MM.1S (cell line): Measurements from ENCODE around the gene EPB41L2.

ENCODE experiments used
- DNase-seq: peaks from one replicate; pipeline ENCODE4 v3.0.0-alpha.2; 2015
- H2AFZ ChIP-seq: fragments of 300-600 bp; sonication (generic); 2 replicates; pipeline ENCODE4 v1.6.0; 2016; ENCODE audit warnings: antibody characterized with exemption, low read length
- H3F3A ChIP-seq: fragments of 300-600 bp; sonication (generic); 2 replicates; pipeline ENCODE4 v1.6.1; 2016; ENCODE audit warnings: mild to moderate bottlenecking, antibody characterized with exemption, low read length, moderate library complexity, mixed read lengths; ENCODE audit not compliant: insufficient read depth
- H3K27ac ChIP-seq: fragments of 300-600 bp; sonication (generic); 2 replicates; pipeline ENCODE4 v1.5.1; 2016; ENCODE audit warnings: mild to moderate bottlenecking, low read length
- H3K27me3 ChIP-seq: fragments of 300-600 bp; sonication (generic); replicated peaks from 2 replicates; pipeline ENCODE4 v1.6.0; 2016; ENCODE audit warnings: low read length; ENCODE audit not compliant: insufficient read depth
- H3K36me3 ChIP-seq: fragments of 300-600 bp; sonication (generic); replicated peaks from 2 replicates; pipeline ENCODE4 v1.6.1; 2016; ENCODE audit warnings: mild to moderate bottlenecking, low read length, mixed read lengths; ENCODE audit not compliant: insufficient read depth
- H3K4me1 ChIP-seq: fragments of 300-600 bp; sonication (generic); 2 replicates; pipeline ENCODE4 v1.6.1; 2016; ENCODE audit warnings: low read length, mixed read lengths
- H3K4me2 ChIP-seq: fragments of 300-600 bp; sonication (generic); 2 replicates; pipeline ENCODE4 v1.6.0; 2016; ENCODE audit warnings: low read depth, low read length
- H3K4me3 ChIP-seq: fragments of 300-600 bp; sonication (generic); 2 replicates; pipeline ENCODE4 v1.5.1; 2016; ENCODE audit warnings: low read length, mixed read lengths
- H3K79me2 ChIP-seq: fragments of 300-600 bp; sonication (generic); 2 replicates; pipeline ENCODE4 v1.6.1; 2016; ENCODE audit warnings: mixed run types, low read length, mixed read lengths
- H3K9ac ChIP-seq: fragments of 300-600 bp; sonication (generic); 2 replicates; pipeline ENCODE4 v1.6.1; 2016; ENCODE audit warnings: low read length, mixed read lengths
- H3K9me2 ChIP-seq: fragments of 300-600 bp; sonication (generic); replicated peaks from 2 replicates; pipeline ENCODE4 v1.6.1; 2016; ENCODE audit warnings: mild to moderate bottlenecking, low read length, mixed read lengths; ENCODE audit not compliant: insufficient read depth
- H3K9me3 ChIP-seq: fragments of 300-600 bp; sonication (generic); replicated peaks from 2 replicates; pipeline ENCODE4 v1.6.1; 2016; ENCODE audit warnings: mild to moderate bottlenecking, low read length, mixed read lengths; ENCODE audit not compliant: insufficient read depth
- H4K20me1 ChIP-seq: fragments of 300-600 bp; sonication (generic); 2 replicates; pipeline ENCODE4 v1.6.1; 2016; ENCODE audit warnings: mild to moderate bottlenecking, low read length, moderate library complexity, mixed read lengths; ENCODE audit not compliant: insufficient read depth
- EZH2 ChIP-seq: fragments of 300-600 bp; sonication (generic); optimal IDR thresholded peaks from 2 replicates; pipeline ENCODE3; 2017; ENCODE audit warnings: low read depth, mild to moderate bottlenecking, antibody characterized with exemption, low read length, mixed read lengths
- EZH2phosphoT487 ChIP-seq: fragments of 300-600 bp; sonication (generic); IDR thresholded peaks from 2 replicates; pipeline ENCODE4 v1.6.1; 2018; ENCODE audit warnings: antibody characterized with exemption, low read length
- TF ChIP-seq, protein P1 (sequence below): fragments of 300-600 bp; sonication (generic); IDR thresholded peaks from 2 replicates; pipeline ENCODE4 v1.5.1; 2016; ENCODE audit warnings: antibody characterized with exemption, low read length, mixed read lengths

EPB41L2 gene

DNA sequence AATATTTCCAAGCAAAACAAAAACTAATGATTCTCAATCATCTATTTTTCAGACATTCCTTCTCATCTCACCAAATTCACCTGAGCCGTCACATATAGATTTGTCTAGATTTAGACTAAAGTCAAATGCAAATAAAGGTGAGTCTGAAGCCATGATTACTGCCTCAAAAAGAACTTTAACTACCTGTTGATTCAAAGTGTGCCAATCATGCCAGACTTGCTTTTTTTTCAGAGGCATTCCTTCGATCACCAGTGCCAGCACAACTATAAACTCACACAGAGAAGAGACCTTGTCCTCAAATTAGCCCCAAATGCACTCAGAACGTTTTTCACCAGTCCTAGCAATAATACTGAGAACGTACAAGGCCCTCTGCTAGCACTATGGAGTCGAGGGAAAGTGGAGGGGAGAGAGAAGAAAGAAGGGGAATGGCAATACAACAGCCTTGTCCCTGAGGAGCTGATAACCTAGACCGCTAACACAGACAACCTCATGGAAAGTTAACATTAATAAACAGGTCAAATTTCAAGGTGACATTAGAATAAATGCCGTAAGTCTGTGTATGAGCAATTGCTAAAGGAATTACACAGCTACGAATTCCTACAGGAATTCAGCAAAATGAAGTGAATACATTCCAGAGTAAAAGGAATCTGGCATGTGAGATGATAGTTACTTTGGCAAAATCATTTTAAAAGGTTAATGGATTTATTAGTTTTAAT, 60.9 kb downstream of the EPB41L2 start:
- no peak for DNase-seq
- Histone ChIP-seq H3K4me3 (no peak overlapping the region), H3K27me3 (no peaks in the 10 kb centered on the region), H3K79me2 (peaks cover 5% of the 10 kb centered on the region; the same call in 1 of the 2 replicates), H3K9ac (no peak overlapping the region), H3K4me1 (no peaks in the 10 kb centered on the region), H4K20me1 (no peaks in the 10 kb centered on the region), H3K36me3 (no peaks in the 10 kb centered on the region), H3K9me2 (no peaks in the 10 kb centered on the region), H3K27ac (no peak overlapping the region), H3F3A (no peaks in the 10 kb centered on the region), H3K4me2 (no peak overlapping the region), H2AFZ (no peak overlapping the region), H3K9me3 (no peaks in the 10 kb centered on the region)
- TF ChIP-seq EZH2phosphoT487 (no peak), EZH2 (no peak)
- TF ChIP-seq, protein P1, sequence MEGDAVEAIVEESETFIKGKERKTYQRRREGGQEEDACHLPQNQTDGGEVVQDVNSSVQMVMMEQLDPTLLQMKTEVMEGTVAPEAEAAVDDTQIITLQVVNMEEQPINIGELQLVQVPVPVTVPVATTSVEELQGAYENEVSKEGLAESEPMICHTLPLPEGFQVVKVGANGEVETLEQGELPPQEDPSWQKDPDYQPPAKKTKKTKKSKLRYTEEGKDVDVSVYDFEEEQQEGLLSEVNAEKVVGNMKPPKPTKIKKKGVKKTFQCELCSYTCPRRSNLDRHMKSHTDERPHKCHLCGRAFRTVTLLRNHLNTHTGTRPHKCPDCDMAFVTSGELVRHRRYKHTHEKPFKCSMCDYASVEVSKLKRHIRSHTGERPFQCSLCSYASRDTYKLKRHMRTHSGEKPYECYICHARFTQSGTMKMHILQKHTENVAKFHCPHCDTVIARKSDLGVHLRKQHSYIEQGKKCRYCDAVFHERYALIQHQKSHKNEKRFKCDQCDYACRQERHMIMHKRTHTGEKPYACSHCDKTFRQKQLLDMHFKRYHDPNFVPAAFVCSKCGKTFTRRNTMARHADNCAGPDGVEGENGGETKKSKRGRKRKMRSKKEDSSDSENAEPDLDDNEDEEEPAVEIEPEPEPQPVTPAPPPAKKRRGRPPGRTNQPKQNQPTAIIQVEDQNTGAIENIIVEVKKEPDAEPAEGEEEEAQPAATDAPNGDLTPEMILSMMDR, result no peak

DNA sequence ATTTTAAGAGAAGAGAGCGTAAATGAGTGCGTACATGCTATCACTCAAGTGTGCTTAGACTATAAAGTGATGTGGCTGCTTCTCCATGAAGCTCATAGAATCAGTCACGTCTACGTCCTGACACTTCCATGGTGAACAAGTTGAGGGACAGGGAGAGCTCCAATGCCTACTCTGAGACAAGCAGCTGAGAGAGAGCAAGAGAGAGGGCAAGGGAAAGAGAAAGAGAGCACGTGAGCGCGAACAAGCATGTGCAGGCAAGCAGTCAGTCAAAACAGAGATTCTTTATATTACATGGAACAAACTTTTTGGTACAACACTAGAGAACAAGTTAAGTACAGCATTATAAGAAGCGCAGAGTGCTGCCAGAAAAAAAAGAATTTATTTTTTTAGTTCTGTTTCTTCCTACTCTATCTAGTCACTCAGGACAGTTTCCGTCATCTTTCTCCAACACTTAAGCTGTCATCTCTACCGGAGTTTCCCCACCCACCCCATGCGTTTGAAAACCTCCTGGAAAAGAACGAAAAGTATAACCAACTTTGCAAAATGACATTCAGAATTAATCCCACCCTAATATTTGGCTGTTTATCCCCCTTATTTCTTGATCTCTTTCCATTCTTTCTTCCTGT, 61.8 kb downstream of the EPB41L2 start:
- no peaks in the 10 kb centered on the region for H3K36me3 ChIP-seq
- H4K20me1 ChIP-seq, result no peaks in the 10 kb centered on the region
- no peak for DNase-seq
- no peak overlapping the region for H3K27ac ChIP-seq
- no peaks in the 10 kb centered on the region for H3K27me3 ChIP-seq
- H3K9me3 ChIP-seq, result no peaks in the 10 kb centered on the region
- no peaks in the 10 kb centered on the region for H3F3A ChIP-seq
- H3K9ac ChIP-seq, result no peak overlapping the region
- no peak overlapping the region for H2AFZ ChIP-seq
- H3K4me1 ChIP-seq, result no peaks in the 10 kb centered on the region
- no peak overlapping the region for H3K4me3 ChIP-seq
- no peaks in the 10 kb centered on the region for H3K9me2 ChIP-seq
- peaks cover 5% of the 10 kb centered on the region; the same call in 1 of the 2 replicates for H3K79me2 ChIP-seq
- TF ChIP-seq EZH2phosphoT487, result no peak
- TF ChIP-seq EZH2, result no peak
- H3K4me2 ChIP-seq, result no peak overlapping the region

DNA sequence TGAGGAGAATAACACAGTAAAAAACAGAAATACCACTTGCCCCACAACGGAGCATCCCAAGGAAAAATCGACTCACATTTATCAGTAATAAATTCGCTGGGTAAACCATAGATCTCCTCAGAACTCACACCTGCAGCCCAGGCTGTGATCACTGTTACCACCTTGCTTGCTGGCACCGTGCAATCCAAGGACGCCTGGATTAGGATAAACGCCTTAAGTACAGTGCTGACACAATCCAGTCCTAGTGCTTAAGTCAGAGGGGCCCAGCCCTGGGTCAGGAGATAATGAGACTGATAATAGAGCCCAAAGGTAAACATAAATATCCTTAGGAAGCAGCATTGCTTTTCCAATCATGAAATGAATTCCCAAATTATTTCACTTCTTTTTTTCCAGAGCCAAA, 62.5 kb downstream of the EPB41L2 start:
- H3K4me1 ChIP-seq, result no peaks in the 10 kb centered on the region
- H2AFZ ChIP-seq, result no peak overlapping the region
- peaks cover 5% of the 10 kb centered on the region; the same call in 1 of the 2 replicates for H3K79me2 ChIP-seq

More for the DNA sequence above, 62.5 kb downstream of the EPB41L2 start:
- TF ChIP-seq EZH2phosphoT487, result no peak
- no peak for TF ChIP-seq EZH2
- TF ChIP-seq, protein P1, result no peak
- H4K20me1 ChIP-seq, result no peaks in the 10 kb centered on the region
- H3K4me3 ChIP-seq, result no peak overlapping the region
- no peaks in the 10 kb centered on the region for H3K9me3 ChIP-seq
- no peaks in the 10 kb centered on the region for H3K9me2 ChIP-seq
- DNase-seq, result no peak
- H3K36me3 ChIP-seq, result no peaks in the 10 kb centered on the region
- H3K27me3 ChIP-seq, result no peaks in the 10 kb centered on the region
- H3K4me2 ChIP-seq, result no peak overlapping the region
- no peak overlapping the region for H3K9ac ChIP-seq
- H3K27ac ChIP-seq, result no peak overlapping the region
- H3F3A ChIP-seq, result no peaks in the 10 kb centered on the region
